Natural killer cell (primary cell): ENCODE data around the gene C9orf85. TPM values are rescaled to one million over a fixed set of nuclear protein-coding genes. Genes with fewer than 3 reads are reported as not detected.
A peak's percentile ranks its signal among the peaks of the same experiment; 100 is the strongest.

Source experiments
- ATAC-seq, 3 donors: fragments of 150-1000 bp in 2 of 3; fragments of 200-7000 bp in 1 of 3; cut with Tn5 transposase; 1 replicate in 1 of 3; 2 replicates in 2 of 3; pipeline ENCODE4 v1.10.0; 2021; ENCODE audit warnings: mild to moderate bottlenecking in 2 of 3, moderate library complexity in 2 of 3
- DNase-seq, 2 donors: peaks; one replicate each; pipeline versions ENCODE4 v3.0.0 to v3.0.0-alpha.2; 2013 to 2021; ENCODE audit warnings: mixed read lengths in 1 of 2
- H3K27ac ChIP-seq: one replicate; pipeline ENCODE4 v1.5.1; 2013; ENCODE audit warnings: mild to moderate bottlenecking, low read length
- H3K27me3 ChIP-seq: one replicate; pipeline ENCODE4 v1.6.1; 2013; ENCODE audit warnings: low read length; ENCODE audit not compliant: control insufficient read depth, insufficient read depth
- H3K36me3 ChIP-seq: one replicate; pipeline ENCODE4 v1.6.1; 2013; ENCODE audit warnings: low read length; ENCODE audit not compliant: control insufficient read depth, insufficient read depth
- H3K4me1 ChIP-seq: one replicate; pipeline ENCODE4 v1.6.1; 2013; ENCODE audit warnings: low read length; ENCODE audit not compliant: control insufficient read depth, insufficient read depth
- H3K4me3 ChIP-seq: one replicate; pipeline ENCODE4 v1.5.1; 2013; ENCODE audit warnings: low read length
- H3K9me3 ChIP-seq: one replicate; pipeline ENCODE4 v1.6.1; 2013; ENCODE audit warnings: low read length; ENCODE audit not compliant: control insufficient read depth, insufficient read depth
- H3K27ac Mint-ChIP-seq, 2 donors: one replicate each; pipeline ENCODE4 v1.8.0; 2022; ENCODE audit warnings: mild to moderate bottlenecking in 2 of 2, mixed read lengths in 2 of 2, moderate library complexity in 1 of 2
- H3K27me3 Mint-ChIP-seq, 2 donors: one replicate each; pipeline ENCODE4 v1.8.0; 2022; ENCODE audit warnings: low read depth in 2 of 2, mixed read lengths in 2 of 2
- H3K36me3 Mint-ChIP-seq: one replicate; pipeline ENCODE4 v1.8.0; 2022; ENCODE audit warnings: mixed read lengths
- H3K4me1 Mint-ChIP-seq, 2 donors: one replicate each; pipeline ENCODE4 v1.8.0; 2022; ENCODE audit warnings: mixed read lengths in 2 of 2
- H3K4me3 Mint-ChIP-seq: one replicate; pipeline ENCODE4 v1.8.0; 2022; ENCODE audit warnings: mild to moderate bottlenecking, moderate library complexity, mixed read lengths
- H3K9me3 Mint-ChIP-seq, 2 donors: one replicate each; pipeline ENCODE4 v1.8.0; 2022; ENCODE audit warnings: mixed read lengths in 2 of 2
- CTCF ChIP-seq: fragments of 200-600 bp; IDR thresholded peaks from one replicate; pipeline ENCODE4 v1.8.0; 2022; ENCODE audit warnings: antibody characterized with exemption
- WGBS: methylation state at CpG from one replicate; pipeline ENCODE4 v1.1.7; 2013; ENCODE audit warnings: missing lambda C conversion rate; ENCODE audit not compliant: insufficient coverage; 5-methylcytosine and 5-hydroxymethylcytosine counted together
- intact Hi-C: fragments of 100-400 bp; cut with micrococcal nuclease; formaldehyde crosslinking; loops from one replicate; pipeline ENCODE4 v1.14.2; 2022
- total RNA-seq, 4 donors: library from RNA; stranded (reverse); fragments of 120-200 nt in 1 of 4; gene quantifications; one replicate each; pipeline versions ENCODE4 v1.2.3 to v1.2.4, GENCODE V29; 2013 to 2022

C9orf85 gene
- total RNA-seq, 3 donors from 2014 or later (not counting 1 experiment from before 2014, with no cell fraction given) = 5.6 to 11.1 (median 9.2) TPM

- intact Hi-C loops = no loop called here
- Mint-ChIP-seq H3K27me3 (no peaks in the 10 kb centered on the region), H3K27ac (peak overlapping the region in 1 of 2 donors; percentile 5), H3K36me3 (peaks cover 58% of the 10 kb centered on the region), H3K4me1 (peaks cover 46 to 57% of the 10 kb centered on the region in 2 donors), H3K4me3 (no peak overlapping the region), H3K9me3 (peaks cover 6 to 14% of the 10 kb centered on the region in 2 donors)
- peaks cover 2% of the 10 kb centered on the region for H3K36me3 ChIP-seq
- DNase-seq = no peak
- no peaks in the 10 kb centered on the region for H3K4me1 ChIP-seq
- no peak overlapping the region for H3K4me3 ChIP-seq
- no peaks in the 10 kb centered on the region for H3K27me3 ChIP-seq
- WGBS = 100% methylated on average over 1 of the region's 2 CpGs
- TF ChIP-seq CTCF = no peak
- peaks cover 16% of the 10 kb centered on the region for H3K9me3 ChIP-seq
- H3K27ac ChIP-seq = no peak overlapping the region
- ATAC-seq = no peak
Measured at GRCh38 chr9:71879644-71880174, 31.7 kb upstream of the C9orf85 start.

GRCh38 chr9:71884005-71884404, 27.4 kb upstream of the C9orf85 start:
- H3K4me3 ChIP-seq = no peak overlapping the region
- no peaks in the 10 kb centered on the region for H3K27me3 Mint-ChIP-seq
- H3K9me3 ChIP-seq = peaks cover 5% of the 10 kb centered on the region
- H3K27ac ChIP-seq = no peak overlapping the region
- H3K36me3 ChIP-seq = no peaks in the 10 kb centered on the region
- peaks cover 3 to 8% of the 10 kb centered on the region in 2 donors for H3K9me3 Mint-ChIP-seq
- H3K4me3 Mint-ChIP-seq = no peak overlapping the region
- intact Hi-C loops = no loop called here
- peaks cover 45% of the 10 kb centered on the region for H3K36me3 Mint-ChIP-seq
- peak overlapping the region; percentile 53 to 77 for H3K27ac Mint-ChIP-seq
- no peak for DNase-seq
- peaks cover 60 to 63% of the 10 kb centered on the region in 2 donors for H3K4me1 Mint-ChIP-seq
- no peak for TF ChIP-seq CTCF
- H3K4me1 ChIP-seq = peaks cover 5% of the 10 kb centered on the region
- ATAC-seq = no peak
- H3K27me3 ChIP-seq = no peaks in the 10 kb centered on the region

DNA sequence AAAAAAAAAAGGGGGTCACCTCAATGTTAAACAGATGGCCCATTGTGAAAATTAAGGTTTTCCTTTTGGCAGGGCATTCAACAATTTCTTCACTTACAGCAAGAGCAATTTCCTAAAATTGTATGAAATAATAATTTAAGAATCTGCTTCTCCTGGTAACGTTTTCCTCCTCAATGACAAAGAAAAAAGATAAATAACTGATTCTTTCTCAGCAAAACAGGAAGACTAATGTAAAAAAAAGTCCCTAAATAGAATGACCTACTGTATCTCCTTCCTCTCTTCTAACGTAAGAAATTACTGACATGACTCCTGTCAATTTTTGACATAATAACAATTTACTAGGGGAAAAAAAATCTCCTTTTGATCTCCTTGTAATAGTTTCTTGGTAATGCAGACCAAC, 26.0 kb upstream of the C9orf85 start:
- no peak for TF ChIP-seq CTCF
- intact Hi-C loops = no loop called here
- Mint-ChIP-seq H3K36me3 (peaks cover 38% of the 10 kb centered on the region), H3K9me3 (peaks cover 0 to 6% of the 10 kb centered on the region in 2 donors), H3K27me3 (no peaks in the 10 kb centered on the region), H3K4me3 (peak overlapping the region; percentile 30), H3K27ac (peak overlapping the region; percentile 53 to 80), H3K4me1 (peaks cover 60 to 61% of the 10 kb centered on the region in 2 donors)
- H3K4me3 ChIP-seq = no peak overlapping the region
- H3K4me1 ChIP-seq = peaks cover 5% of the 10 kb centered on the region
- H3K36me3 ChIP-seq = no peaks in the 10 kb centered on the region
- DNase-seq (no peak), ATAC-seq (no peak)
- H3K27me3 ChIP-seq = no peaks in the 10 kb centered on the region
- H3K9me3 ChIP-seq = peaks cover 4% of the 10 kb centered on the region
- H3K27ac ChIP-seq = no peak overlapping the region
- 8% methylated on average over 2 of the region's 2 CpGs for WGBS

DNA sequence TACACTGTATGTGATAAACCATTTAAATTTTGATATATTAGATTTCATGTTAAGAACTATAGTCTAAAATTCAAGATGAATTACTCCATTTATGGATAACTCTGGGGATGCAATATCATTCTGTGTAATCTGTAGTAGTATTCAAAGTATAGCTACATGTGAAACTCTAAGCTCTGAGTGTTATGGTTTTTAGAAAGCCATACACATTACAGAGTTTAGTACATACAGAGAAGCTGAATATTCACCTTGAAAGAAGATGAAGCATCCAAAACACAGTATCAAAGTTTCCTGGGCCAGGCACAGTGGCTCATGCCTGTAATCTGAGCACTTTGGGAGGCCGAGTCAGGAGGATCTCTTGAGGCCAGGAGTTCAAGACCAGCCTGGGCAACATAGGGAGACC, 25.4 kb upstream of the C9orf85 start:
- no peak for DNase-seq
- peaks cover 5% of the 10 kb centered on the region for H3K4me1 ChIP-seq
- Mint-ChIP-seq H3K36me3 (peaks cover 33% of the 10 kb centered on the region), H3K4me3 (no peak overlapping the region), H3K9me3 (peaks cover 0 to 6% of the 10 kb centered on the region in 2 donors), H3K4me1 (peaks cover 57% of the 10 kb centered on the region in 2 donors), H3K27me3 (no peaks in the 10 kb centered on the region), H3K27ac (peak overlapping the region; percentile 53 to 80)
- no peak for TF ChIP-seq CTCF
- H3K36me3 ChIP-seq = no peaks in the 10 kb centered on the region
- H3K27ac ChIP-seq = no peak overlapping the region
- peaks cover 4% of the 10 kb centered on the region for H3K9me3 ChIP-seq
- no peak overlapping the region for H3K4me3 ChIP-seq
- intact Hi-C loops = no loop called here
- 100% methylated on average over 1 of the region's 1 CpG for WGBS
- H3K27me3 ChIP-seq = no peaks in the 10 kb centered on the region
- no peak for ATAC-seq
